Sigmoid colon (tissue), 7 donors: Measurements from ENCODE around the gene CRIP3. TPM values are rescaled to one million over a fixed set of nuclear protein-coding genes. Genes with fewer than 3 reads are reported as not detected.

Source experiments
- DNase-seq: peaks from one replicate; pipeline ENCODE4 v3.0.0-alpha.2; 2019
- H3K27ac ChIP-seq, 4 donors: fragments of 200-600 bp; sonication (generic); one replicate each; pipeline ENCODE4 v1.5.1; 2016 to 2019; ENCODE audit warnings: mild to moderate bottlenecking in 1 of 4
- H3K27me3 ChIP-seq, 3 donors: fragments of 200-600 bp; sonication (generic); one replicate each; pipeline ENCODE4 v1.5.1; 2019; ENCODE audit warnings: mild to moderate bottlenecking in 1 of 3
- H3K36me3 ChIP-seq, 4 donors: fragments of 200-600 bp; sonication (generic); one replicate each; pipeline ENCODE4 v1.5.1; 2016 to 2019
- H3K4me1 ChIP-seq, 4 donors: fragments of 200-600 bp; sonication (generic); one replicate each; pipeline ENCODE4 v1.5.1; 2017 to 2019
- H3K4me3 ChIP-seq, 4 donors: fragments of 200-600 bp; sonication (generic); one replicate each; pipeline ENCODE4 v1.5.1; 2017 to 2019; ENCODE audit warnings: mild to moderate bottlenecking in 2 of 4, moderate library complexity in 1 of 4
- H3K9me3 ChIP-seq, 4 donors: fragments of 200-600 bp in 3 of 4; sonication (generic) in 3 of 4; one replicate each; pipeline versions ENCODE4 v1.5.1 to v1.6.1; 2013 to 2019
- CTCF ChIP-seq, 4 experiments: fragments of 450-650 bp in 3 of 4; fragments of 200-600 bp in 1 of 4; IDR thresholded peaks; one replicate each; pipeline ENCODE4 v1.5.1; 2016 to 2019; ENCODE audit warnings: antibody characterized with exemption in 4 of 4, mild to moderate bottlenecking in 3 of 4, moderate library complexity in 2 of 4
- EP300 ChIP-seq, 4 donors: sonication (generic); formaldehyde crosslinking; IDR thresholded peaks; one replicate each; pipeline ENCODE4 v1.6.1; 2017; ENCODE audit warnings: antibody characterized with exemption in 4 of 4
- POLR2A ChIP-seq, 2 donors: fragments of 450-650 bp; IDR thresholded peaks; one replicate each; pipeline ENCODE4 v1.6.1; 2016; ENCODE audit warnings: antibody characterized with exemption in 2 of 2, mild to moderate bottlenecking in 2 of 2, moderate library complexity in 2 of 2
- POLR2AphosphoS5 ChIP-seq, 4 donors: sonication (generic); formaldehyde crosslinking; IDR thresholded peaks; one replicate each; pipeline ENCODE4 v1.6.1; 2017; ENCODE audit warnings: antibody characterized with exemption in 4 of 4
- WGBS, 2 donors: extraction: QIAGEN DNeasy Blood & Tissue Kit; methylation state at CpG; one replicate each; pipeline ENCODE4 v1.1.7; 2013; 5-methylcytosine and 5-hydroxymethylcytosine counted together
- intact Hi-C: fragments of 100-400 bp; cut with DNase I; formaldehyde crosslinking; loops from one replicate; pipeline ENCODE4 v1.15.1; 2023
- polyA plus RNA-seq, 3 donors: library from polyadenylated mRNA; stranded (reverse); fragments of 200-250 nt; gene quantifications; one replicate each; pipeline ENCODE4 v1.2.3, GENCODE V29; 2013
- total RNA-seq, 4 donors: library from RNA; depleted of rRNA; stranded (reverse); fragments of >200 nt; gene quantifications; one replicate each; pipeline ENCODE4 v1.1.0, GENCODE V29; 2016
- donor health status: healthy with polysubstance abuse.
- donor health status: Bipolar disorder and iron deficiency.
- donor health status: healthy.

The CRIP3 gene
- total and polyA plus RNA-seq, 7 donors: 5.2 TPM; not detected in 6

GRCh38 chr6:43267619-43268354, 40.8 kb downstream of the CRIP3 start:
- WGBS, 2 donors: 29 to 73% methylated on average over 7 of the region's 7 CpGs
- DNase-seq: no peak
- Histone ChIP-seq H3K9me3 (no peaks in the 10 kb centered on the region), H3K4me3 (no peak overlapping the region), H3K36me3 (no peaks in the 10 kb centered on the region), H3K4me1 (peaks cover 0 to 27% (median 25%) of the 10 kb centered on the region in 4 donors), H3K27ac (peak overlapping the region; percentile 72 to 92 (median 76)), H3K27me3 (no peaks in the 10 kb centered on the region)
- TF ChIP-seq POLR2A (IDR thresholded peaks at IDR 0.05): no peak
- intact Hi-C loops: loop anchor here (5.0 to 10.0 kb wide), 2 partner anchors 157 to 240 kb away; partner anchors contain the start of gene ABCC10

- no peaks in the 10 kb centered on the region for H3K9me3 ChIP-seq
- H3K4me1 ChIP-seq: peaks cover 0 to 27% (median 25%) of the 10 kb centered on the region in 4 donors
- DNase-seq: no peak
- intact Hi-C loops: loop anchor here (5.0 to 10.0 kb wide), 2 partner anchors 159 to 242 kb away; partner anchors contain the start of gene ABCC10
- no peaks in the 10 kb centered on the region for H3K36me3 ChIP-seq
- no peaks in the 10 kb centered on the region for H3K27me3 ChIP-seq
- no peak for TF ChIP-seq CTCF (IDR thresholded peaks at IDR 0.05)
- no peak for TF ChIP-seq POLR2A (IDR thresholded peaks at IDR 0.05)
- TF ChIP-seq EP300 (IDR thresholded peaks at IDR 0.05): no peak
- no peak for TF ChIP-seq POLR2AphosphoS5 (IDR thresholded peaks at IDR 0.05)
- no peak overlapping the region for H3K4me3 ChIP-seq
- WGBS, 2 donors: 86 to 89% methylated on average over 6 of the region's 6 CpGs
- H3K27ac ChIP-seq: no peak overlapping the region
Observed at GRCh38 chr6:43265564-43265963, 43.1 kb downstream of the CRIP3 start.

DNA sequence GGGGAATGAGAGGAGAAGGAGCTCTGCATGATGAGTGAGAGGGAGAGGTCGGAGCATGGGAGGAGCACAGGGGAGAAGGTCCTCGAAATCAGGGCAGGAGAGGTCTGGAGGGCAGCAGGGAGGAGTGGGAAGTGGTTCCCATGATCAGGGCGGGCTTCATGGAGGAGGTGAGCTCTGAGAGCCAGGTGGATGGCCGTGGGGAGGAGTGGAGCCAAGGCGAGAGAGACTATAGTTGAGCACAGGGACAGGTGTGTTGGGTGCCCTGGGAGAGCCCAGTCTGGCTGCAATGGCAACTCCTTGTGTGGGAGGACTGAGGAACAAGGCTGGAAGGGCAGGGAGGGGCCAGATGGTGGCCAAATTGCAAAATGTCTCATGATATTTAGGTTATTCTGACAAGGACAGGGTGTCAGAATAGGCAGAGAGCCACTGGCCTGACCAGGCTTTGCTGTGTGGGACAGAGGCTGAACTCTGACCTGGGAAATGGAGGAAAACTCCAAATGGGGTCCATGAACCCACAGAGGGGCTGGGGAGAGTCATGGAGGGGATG, 44.0 kb downstream of the CRIP3 start:
- H3K4me1 ChIP-seq: peaks cover 0 to 22% (median 20%) of the 10 kb centered on the region in 4 donors
- no peaks in the 10 kb centered on the region for H3K9me3 ChIP-seq
- no peaks in the 10 kb centered on the region for H3K27me3 ChIP-seq
- intact Hi-C loops: loop anchor here (5.0 to 10.0 kb wide), 2 partner anchors 160 to 243 kb away; partner anchors contain the start of gene ABCC10
- 82 to 87% methylated on average over 5 of the region's 5 CpGs for WGBS, 2 donors
- no peak for DNase-seq
- no peak overlapping the region for H3K4me3 ChIP-seq
- H3K27ac ChIP-seq: no peak overlapping the region
- TF ChIP-seq EP300 (IDR thresholded peaks at IDR 0.05) (no peak), CTCF (IDR thresholded peaks at IDR 0.05) (no peak), POLR2AphosphoS5 (IDR thresholded peaks at IDR 0.05) (no peak), POLR2A (IDR thresholded peaks at IDR 0.05) (no peak)
- H3K36me3 ChIP-seq: no peaks in the 10 kb centered on the region

GRCh38 chr6:43263314-43264178, 45.1 kb downstream of the CRIP3 start:
- no peak overlapping the region for H3K27ac ChIP-seq
- H3K4me3 ChIP-seq: no peak overlapping the region
- intact Hi-C loops: loop anchor here (2.0 to 10.0 kb wide), 2 partner anchors 71 to 161 kb away; partner anchors contain the start of gene ABCC10
- peak; percentile 82 for DNase-seq
- H3K36me3 ChIP-seq: no peaks in the 10 kb centered on the region
- H3K4me1 ChIP-seq: peaks cover 0 to 11% (median 9%) of the 10 kb centered on the region in 4 donors
- no peaks in the 10 kb centered on the region for H3K9me3 ChIP-seq
- no peak for TF ChIP-seq POLR2A (IDR thresholded peaks at IDR 0.05)
- TF ChIP-seq CTCF (IDR thresholded peaks at IDR 0.05): peak; percentile 53 to 76 (median 68)
- TF ChIP-seq EP300 (IDR thresholded peaks at IDR 0.05): no peak
- TF ChIP-seq POLR2AphosphoS5 (IDR thresholded peaks at IDR 0.05): no peak
- WGBS, 2 donors: 47 to 54% methylated on average over 12 of the region's 12 CpGs
- no peaks in the 10 kb centered on the region for H3K27me3 ChIP-seq
